GM23248 (cell line): ENCODE results near the gene BRD2. TPM values are rescaled to one million over a fixed set of nuclear protein-coding genes. Genes with fewer than 3 reads are reported as not detected.

Experiments used
- DNase-seq: peaks from one replicate; pipeline ENCODE4 v3.0.0-alpha.2; 2015
- H2AFZ ChIP-seq: fragments of 200-600 bp; sonication (generic); 2 replicates; pipeline ENCODE4 v1.6.1; 2016; ENCODE audit warnings: antibody characterized with exemption
- H3F3A ChIP-seq: fragments of 200-600 bp; sonication (generic); 2 replicates; pipeline ENCODE4 v1.6.1; 2016; ENCODE audit warnings: mild to moderate bottlenecking, antibody characterized with exemption, mixed run types; ENCODE audit not compliant: insufficient read depth
- H3K27ac ChIP-seq: fragments of 200-600 bp; sonication (generic); 2 replicates; pipeline ENCODE4 v1.5.1; 2016; ENCODE audit warnings: mild to moderate bottlenecking
- H3K27me3 ChIP-seq: fragments of 200-600 bp; sonication (generic); replicated peaks from 2 replicates; pipeline ENCODE4 v1.6.1; 2016; ENCODE audit warnings: mild to moderate bottlenecking; ENCODE audit not compliant: insufficient read depth
- H3K36me3 ChIP-seq: fragments of 200-600 bp; sonication (generic); 2 replicates; pipeline ENCODE4 v1.6.1; 2016; ENCODE audit warnings: low read depth, mild to moderate bottlenecking
- H3K4me1 ChIP-seq: fragments of 200-600 bp; sonication (generic); 2 replicates; pipeline ENCODE4 v1.6.1; 2016; ENCODE audit warnings: mild to moderate bottlenecking; ENCODE audit not compliant: insufficient read depth
- H3K4me2 ChIP-seq: fragments of 200-600 bp; sonication (generic); one replicate; pipeline ENCODE4 v1.6.1; 2016; ENCODE audit warnings: mild to moderate bottlenecking; ENCODE audit not compliant: unreplicated experiment
- H3K4me3 ChIP-seq: fragments of 200-600 bp; sonication (generic); 2 replicates; pipeline ENCODE4 v1.5.1; 2016; ENCODE audit warnings: mild to moderate bottlenecking
- H3K79me2 ChIP-seq: fragments of 200-600 bp; sonication (generic); 2 replicates; pipeline ENCODE4 v1.6.1; 2016; ENCODE audit warnings: mild to moderate bottlenecking; ENCODE audit not compliant: insufficient read depth
- H3K9ac ChIP-seq: fragments of 200-600 bp; sonication (generic); 2 replicates; pipeline ENCODE4 v1.6.1; 2016; ENCODE audit warnings: mild to moderate bottlenecking
- H3K9me2 ChIP-seq: fragments of 200-600 bp; sonication (generic); 2 replicates; pipeline ENCODE4 v1.6.1; 2016; ENCODE audit warnings: mixed run types, mild to moderate bottlenecking, moderate library complexity; ENCODE audit not compliant: insufficient read depth
- H3K9me3 ChIP-seq: fragments of 200-600 bp; sonication (generic); one replicate; pipeline ENCODE4 v1.6.1; 2017; ENCODE audit warnings: low read depth
- H4K20me1 ChIP-seq: fragments of 200-600 bp; sonication (generic); 2 replicates; pipeline ENCODE4 v1.6.0; 2016; ENCODE audit not compliant: insufficient read depth
- EZH2 ChIP-seq: fragments of 200-600 bp; sonication (generic); IDR thresholded peaks from 2 replicates; pipeline ENCODE4 v1.6.1; 2018; ENCODE audit warnings: antibody characterized with exemption, mild to moderate bottlenecking; ENCODE audit not compliant: insufficient read depth, poor library complexity, severe bottlenecking
- EZH2phosphoT487 ChIP-seq: fragments of 200-600 bp; sonication (generic); IDR thresholded peaks from 2 replicates; pipeline ENCODE4 v1.6.1; 2018; ENCODE audit warnings: antibody characterized with exemption, moderate library complexity, mild to moderate bottlenecking, low read depth; ENCODE audit not compliant: insufficient read depth
- WGBS, 2 experiments: methylation state at CpG; one replicate each; pipeline ENCODE4 v1.1.6; 2015 to 2017; ENCODE audit warnings: low lambda C conversion rate in 2 of 2, low coverage in 1 of 2; ENCODE audit errors: missing lambda C conversion rate in 2 of 2; 5-methylcytosine and 5-hydroxymethylcytosine counted together
- in situ Hi-C: fragments of 300-500 bp; cut with MboI; formaldehyde crosslinking; loops from 2 replicates; pipeline ENCODE4 v1.15.0; 2020
- polyA plus RNA-seq: library from polyadenylated mRNA; unstranded; fragments of >200 nt; fragmentation: Nextera tagmentation; extraction: Ambion mirVana; gene quantifications from 2 replicates; pipeline ENCODE4 v1.2.1, GENCODE V29; 2016
- total RNA-seq: library from RNA; depleted of rRNA; stranded (reverse); fragments of >200 nt; shearing (Covaris generic); gene quantifications from 2 replicates; pipeline ENCODE4 v1.2.3, GENCODE V29; 2014

BRD2 gene
- total and polyA plus RNA-seq, 2 experiments from 2014 or later, result 85.4 to 105 TPM

DNA sequence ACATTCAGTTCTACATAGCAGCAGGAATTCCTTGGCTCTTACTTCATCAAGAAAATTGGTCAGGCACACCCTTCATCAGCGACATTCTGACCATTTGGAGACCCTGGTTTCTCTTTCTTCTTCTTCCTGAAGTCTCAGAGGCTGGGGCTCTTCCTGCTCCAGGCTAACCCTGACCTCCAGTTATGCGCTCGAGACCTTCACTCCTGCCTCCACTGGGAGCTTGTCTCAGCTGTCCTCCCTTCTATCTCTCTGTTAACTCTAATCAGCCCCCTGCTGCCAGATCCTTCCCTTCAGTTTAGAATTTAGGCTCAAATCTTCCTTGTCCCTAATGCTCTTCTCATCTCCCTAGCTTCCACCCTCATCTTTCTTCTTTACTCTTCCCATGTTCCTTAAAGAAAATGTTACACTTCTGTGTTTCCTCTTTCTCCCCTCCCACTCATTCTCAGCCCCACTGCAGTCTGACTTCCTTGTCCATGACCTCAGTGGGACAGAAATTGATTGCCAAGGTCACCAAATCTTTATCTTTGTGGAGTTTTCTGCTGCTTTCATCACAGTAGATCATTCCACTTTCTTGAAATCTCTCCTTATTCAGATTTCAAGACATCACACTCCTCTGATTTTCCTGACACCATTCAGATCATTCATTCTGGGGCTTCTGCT is 49.4 kb downstream of the BRD2 start:
- Histone ChIP-seq H3K4me1 (no peaks in the 10 kb centered on the region), H3F3A (no peaks in the 10 kb centered on the region), H3K27me3 (peaks cover 17% of the 10 kb centered on the region), H3K27ac (no peak overlapping the region), H3K9me2 (no peaks in the 10 kb centered on the region), H3K9me3 (no peaks in the 10 kb centered on the region), H3K4me2 (no peak overlapping the region), H3K79me2 (no peaks in the 10 kb centered on the region), H3K4me3 (no peak overlapping the region), H2AFZ (no peak overlapping the region), H4K20me1 (no peaks in the 10 kb centered on the region), H3K36me3 (no peaks in the 10 kb centered on the region), H3K9ac (no peak overlapping the region)
- TF ChIP-seq EZH2phosphoT487, result no peak
- TF ChIP-seq EZH2, result no peak
- WGBS, 2 experiments, result 80 to 81% methylated on average over 3 of the region's 3 CpGs
- in situ Hi-C loops, result loop anchor here (10.0 kb wide), 2 partner anchors 127 to 227 kb away; no protein-coding TSS in a partner anchor
- DNase-seq, result no peak

DNA sequence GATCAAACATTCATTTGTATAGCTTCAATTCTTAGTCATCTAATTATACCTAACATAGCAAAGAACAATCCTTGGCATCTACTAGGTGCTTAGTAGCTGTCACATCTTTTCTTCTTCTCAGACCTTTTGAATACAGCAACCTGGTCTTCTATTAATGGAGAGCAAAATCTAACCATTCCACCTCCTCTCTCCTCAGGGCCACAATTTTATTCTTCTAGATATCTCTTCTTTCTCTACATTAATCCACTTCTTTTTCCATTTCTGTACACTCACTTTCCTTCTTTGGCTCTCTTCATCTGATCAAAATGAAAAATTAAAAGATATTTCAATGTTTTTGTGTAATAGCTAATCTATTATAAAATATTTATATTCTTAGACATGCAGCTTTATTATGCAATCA is 50.0 kb downstream of the BRD2 start:
- H3K9me2 ChIP-seq, result no peaks in the 10 kb centered on the region
- H3K4me3 ChIP-seq, result peak overlapping the region; percentile 62; the same call in 1 of the 2 replicates
- no peak overlapping the region for H3K27ac ChIP-seq
- H3K9ac ChIP-seq, result peak overlapping the region; percentile 12; the same call in 1 of the 2 replicates
- peak overlapping the region; percentile 62 for H3K4me2 ChIP-seq
- no peaks in the 10 kb centered on the region for H3K36me3 ChIP-seq
- H3F3A ChIP-seq, result no peaks in the 10 kb centered on the region
- H3K27me3 ChIP-seq, result peaks cover 11% of the 10 kb centered on the region; the same call in 1 of the 2 replicates
- TF ChIP-seq EZH2, result no peak
- TF ChIP-seq EZH2phosphoT487, result no peak
- H2AFZ ChIP-seq, result no peak overlapping the region; the same call in 1 of the 2 replicates
- no peaks in the 10 kb centered on the region for H3K4me1 ChIP-seq
- H3K9me3 ChIP-seq, result no peaks in the 10 kb centered on the region
- no peaks in the 10 kb centered on the region for H4K20me1 ChIP-seq
- no peaks in the 10 kb centered on the region for H3K79me2 ChIP-seq
- no peak for DNase-seq
- in situ Hi-C loops, result loop anchor here (10.0 kb wide), 2 partner anchors 126 to 226 kb away; no protein-coding TSS in a partner anchor

GRCh38 chr6:33018904-33019303 is 50.5 kb downstream of the BRD2 start:
- Histone ChIP-seq H4K20me1 (no peaks in the 10 kb centered on the region), H3K27ac (no peak overlapping the region), H3K9me3 (no peaks in the 10 kb centered on the region), H3K36me3 (no peaks in the 10 kb centered on the region), H3F3A (no peaks in the 10 kb centered on the region), H3K27me3 (peaks cover 6% of the 10 kb centered on the region; the same call in 1 of the 2 replicates), H3K4me3 (peak overlapping the region; percentile 62), H3K9ac (peak overlapping the region; percentile 12), H3K4me1 (no peaks in the 10 kb centered on the region), H2AFZ (peak overlapping the region; percentile 70), H3K79me2 (no peaks in the 10 kb centered on the region), H3K4me2 (peak overlapping the region; percentile 62), H3K9me2 (no peaks in the 10 kb centered on the region)
- TF ChIP-seq EZH2phosphoT487, result no peak
- DNase-seq, result peak; percentile 63
- in situ Hi-C loops, result loop anchor here (10.0 kb wide), 2 partner anchors 126 to 226 kb away; no protein-coding TSS in a partner anchor
- 8% methylated on average over 6 of the region's 6 CpGs for WGBS, 2 experiments

- Histone ChIP-seq H3K4me1 (no peaks in the 10 kb centered on the region), H3K36me3 (no peaks in the 10 kb centered on the region), H3F3A (no peaks in the 10 kb centered on the region), H3K4me3 (peak overlapping the region; percentile 62), H2AFZ (peak overlapping the region; percentile 70), H3K9me3 (no peaks in the 10 kb centered on the region), H3K9me2 (no peaks in the 10 kb centered on the region), H3K4me2 (peak overlapping the region; percentile 62), H3K9ac (peak overlapping the region; percentile 12), H3K27me3 (peaks cover 1% of the 10 kb centered on the region; the same call in 1 of the 2 replicates), H3K79me2 (no peaks in the 10 kb centered on the region), H4K20me1 (no peaks in the 10 kb centered on the region), H3K27ac (no peak overlapping the region)
- TF ChIP-seq EZH2phosphoT487, result no peak
- no peak for TF ChIP-seq EZH2
- in situ Hi-C loops, result loop anchor here (10.0 kb wide), 2 partner anchors 125 to 225 kb away; no protein-coding TSS in a partner anchor
- DNase-seq, result no peak
These were observed 51.0 kb downstream of the BRD2 start for GRCh38 chr6:33019372-33019771.

- no peak for TF ChIP-seq EZH2
- no peak for TF ChIP-seq EZH2phosphoT487
- H3K9me2 ChIP-seq, result no peaks in the 10 kb centered on the region
- H3K36me3 ChIP-seq, result no peaks in the 10 kb centered on the region
- no peak overlapping the region for H3K4me3 ChIP-seq
- peaks cover 8% of the 10 kb centered on the region; the same call in 1 of the 2 replicates for H3K27me3 ChIP-seq
- no peak for DNase-seq
- no peaks in the 10 kb centered on the region for H3K4me1 ChIP-seq
- H3K9me3 ChIP-seq, result no peaks in the 10 kb centered on the region
- H3K27ac ChIP-seq, result no peak overlapping the region
- no peak overlapping the region for H3K9ac ChIP-seq
- H3K79me2 ChIP-seq, result no peaks in the 10 kb centered on the region
- in situ Hi-C loops, result no loop called here
- H3F3A ChIP-seq, result no peaks in the 10 kb centered on the region
- 78 to 88% methylated on average over 11 of the region's 11 CpGs for WGBS, 2 experiments
- no peak overlapping the region for H2AFZ ChIP-seq
- no peak overlapping the region for H3K4me2 ChIP-seq
- H4K20me1 ChIP-seq, result no peaks in the 10 kb centered on the region
These were observed 53.5 kb downstream of the BRD2 start for GRCh38 chr6:33021917-33022316.
